K562 (cell line): ENCODE results near the gene USP10. TPM values are rescaled to one million over a fixed set of nuclear protein-coding genes. Genes with fewer than 3 reads are reported as not detected.
A peak's percentile ranks its signal among the peaks of the same experiment; 100 is the strongest.

ENCODE experiments used
- CBFB ChIP-seq: sonication (generic); formaldehyde crosslinking; IDR thresholded peaks from 2 replicates; pipeline ENCODE4 v1.4.0; 2020; ENCODE audit warnings: mild to moderate bottlenecking, missing genetic modification reagents
- CBX2 ChIP-seq: fragments of 200-600 bp; sonication (generic); IDR thresholded peaks from one replicate; pipeline ENCODE4 v1.6.1; 2012; ENCODE audit warnings: mild to moderate bottlenecking, low read length, inconsistent platforms; ENCODE audit not compliant: insufficient read depth, poor library complexity, severe bottlenecking
- CREB1 ChIP-seq, 2 experiments: sonication (generic) in 1 of 2; formaldehyde crosslinking in 1 of 2; IDR thresholded peaks; 2 replicates each; pipeline versions ENCODE4 v1.6.1 to v1.8.0; 2012 to 2022; ENCODE audit warnings: inconsistent platforms in 1 of 2, mild to moderate bottlenecking in 1 of 2, missing genetic modification reagents in 1 of 2, moderate library complexity in 1 of 2
- CUX1 ChIP-seq: fragments of 200-800 bp; sonication (Bioruptor generic); IDR thresholded peaks from 2 replicates; pipeline ENCODE4 v1.6.1; 2016; ENCODE audit warnings: missing genetic modification characterization, missing compliant biosample characterization
- E2F1 ChIP-seq: sonication (generic); formaldehyde crosslinking; IDR thresholded peaks from 2 replicates; pipeline ENCODE4 v1.8.1; 2023; ENCODE audit warnings: mild to moderate bottlenecking, missing genetic modification reagents, moderate library complexity
- FOS ChIP-seq: IDR thresholded peaks from 3 replicates; pipeline ENCODE4 v1.6.1; 2011; ENCODE audit not compliant: insufficient read length; ENCODE audit errors: extremely low read depth
- FOXK1 ChIP-seq: sonication (generic); formaldehyde crosslinking; IDR thresholded peaks from 2 replicates; pipeline ENCODE4 v1.8.0; 2022; ENCODE audit warnings: missing genetic modification reagents, mild to moderate bottlenecking, borderline replicate concordance
- HDAC6 ChIP-seq: IDR thresholded peaks from 2 replicates; pipeline ENCODE4 v1.6.1; 2012; ENCODE audit warnings: low read depth, mild to moderate bottlenecking, control low read depth, inconsistent platforms, low read length, moderate library complexity
- MITF ChIP-seq: IDR thresholded peaks from 2 replicates; pipeline ENCODE4 v1.6.1; 2014; ENCODE audit warnings: antibody characterized with exemption
- NFIC ChIP-seq: fragments of 450-650 bp; IDR thresholded peaks from 2 replicates; pipeline ENCODE4 v1.6.1; 2017; ENCODE audit warnings: mild to moderate bottlenecking, inconsistent platforms
- POLR2A ChIP-seq: fragments of 450-650 bp; conservative IDR thresholded peaks from 2 replicates; pipeline ENCODE4 v1.6.1; 2016
- PPARD ChIP-seq: fragments of 250-450 bp; sonication (Bioruptor Pico); IDR thresholded peaks from 2 replicates; pipeline ENCODE4 v1.8.0; 2022; ENCODE audit warnings: inconsistent platforms, mild to moderate bottlenecking, moderate library complexity
- PTBP1 ChIP-seq: fragments of 200-400 bp; formaldehyde crosslinking; IDR thresholded peaks from 2 replicates; pipeline ENCODE4 v1.6.1; 2017; ENCODE audit warnings: low read depth, low read length
- SAFB ChIP-seq: fragments of 200-400 bp; formaldehyde crosslinking; IDR thresholded peaks from 2 replicates; pipeline ENCODE4 v1.6.1; 2017; ENCODE audit warnings: low read depth, low read length, borderline replicate concordance
- SMARCA5 ChIP-seq: fragments of 450-650 bp; IDR thresholded peaks from 2 replicates; pipeline ENCODE4 v1.6.1; 2016
- SMARCE1 ChIP-seq: fragments of 450-650 bp; IDR thresholded peaks from 2 replicates; pipeline ENCODE4 v1.7.1; 2016; ENCODE audit warnings: mild to moderate bottlenecking
- TCF7 ChIP-seq: sonication (generic); IDR thresholded peaks from 2 replicates; pipeline ENCODE4 v1.6.1; 2016; ENCODE audit warnings: antibody characterized with exemption, borderline replicate concordance
- THAP7 ChIP-seq: fragments of 250-450 bp; sonication (Bioruptor Pico); IDR thresholded peaks from 2 replicates; pipeline ENCODE4 v1.5.0; 2021
- ZNF174 ChIP-seq: fragments of 250-450 bp; sonication (Bioruptor Pico); IDR thresholded peaks from 2 replicates; pipeline ENCODE4 v1.4.0; 2020; ENCODE audit warnings: mild to moderate bottlenecking
- ZNF57 ChIP-seq: fragments of 450-650 bp; formaldehyde crosslinking; IDR thresholded peaks from 2 replicates; pipeline ENCODE4 v1.4.0; 2020; ENCODE audit warnings: mild to moderate bottlenecking, moderate library complexity
- ZZZ3 ChIP-seq: fragments of 450-650 bp; IDR thresholded peaks from 2 replicates; pipeline ENCODE4 v1.6.1; 2016; ENCODE audit warnings: antibody characterized with exemption, mild to moderate bottlenecking, moderate library complexity
- polyA plus RNA-seq, 8 experiments: library from polyadenylated mRNA; depleted of rRNA in 4 of 8; stranded (reverse) in 5 of 8; unstranded in 3 of 8; fragments of >200 nt; fragmentation: Nextera tagmentation in 2 of 8; fragmentation: Illumina TruSeq in 1 of 8; extraction: Ambion mirVana in 2 of 8; extraction: Trizol in 1 of 8; gene quantifications; 2 replicates each; pipeline versions ENCODE4 v1.2.1 to v1.2.3, GENCODE V29; 2011 to 2014; ENCODE audit warnings: inconsistent platforms in 1 of 8, missing spikeins in 1 of 8
- total RNA-seq, 7 experiments: library from RNA; depleted of rRNA in 6 of 7; stranded (reverse); fragments of >200 nt in 6 of 7; fragmentation: Illumina TruSeq in 2 of 7; extraction: Trizol in 2 of 7; gene quantifications; 2 replicates each; pipeline versions ENCODE4 v1.2.1 to v1.2.3, GENCODE V29; 2011 to 2021; ENCODE audit warnings: low replicate concordance in 1 of 7

The USP10 gene
- total and polyA plus RNA-seq, 9 of the 15 experiments (the other 6 are each of a cell fraction or from before 2014, with no cell fraction given), result 61.7 to 197 (median 116) TPM

GRCh38 chr16:84726079-84726668 is 26.4 kb downstream of the USP10 start (continued):
- TF ChIP-seq THAP7 (CRISPR knock-in tag) (no peak), E2F1 (CRISPR knock-in tag) (peak; percentile 65; the same call in 1 of the 2 replicates), ZZZ3 (no peak), CUX1 (CRISPR knock-in tag) (no peak), SMARCE1 (peak; percentile 55; the same call in 1 of the 2 replicates), PTBP1 (no peak), SAFB (no peak), CBX2 (no peak), ZNF174 (CRISPR knock-in tag) (no peak), MITF (no peak), PPARD (CRISPR knock-in tag) (no peak), HDAC6 (no peak), CBFB (0 out of 2 replicates have a peak, but pooled peaks have one; percentile 14), ZNF57 (CRISPR knock-in tag) (no peak), POLR2A (no peak), TCF7 (0 out of 2 replicates have a peak, but pooled peaks have one; percentile 59), SMARCA5 (0 out of 2 replicates have a peak, but pooled peaks have one; percentile 5), FOS (no peak), CREB1 (IDR thresholded peaks at IDR 0.05) (no peak), CREB1 (CRISPR knock-in tag; IDR thresholded peaks at IDR 0.05) (no peak), NFIC (no peak), FOXK1 (CRISPR knock-in tag) (0 out of 2 replicates have a peak, but pooled peaks have one; percentile 8)
